Gastroesophageal sphincter (tissue), 3 donors: ENCODE data around the gene CHCT1.

Source experiments
- CTCF ChIP-seq, 4 experiments: fragments of 200-600 bp in 2 of 4; fragments of 450-650 bp in 2 of 4; sonication (generic) in 1 of 4; IDR thresholded peaks; one replicate each; pipeline ENCODE4 v1.5.1; 2017 to 2019; ENCODE audit warnings: antibody characterized with exemption in 4 of 4, mild to moderate bottlenecking in 2 of 4, moderate library complexity in 2 of 4
- EP300 ChIP-seq: sonication (generic); formaldehyde crosslinking; IDR thresholded peaks from one replicate; pipeline ENCODE4 v1.6.1; 2017; ENCODE audit warnings: antibody characterized with exemption, mild to moderate bottlenecking
- POLR2A ChIP-seq, 2 donors: fragments of 450-650 bp; IDR thresholded peaks; one replicate each; pipeline ENCODE4 v1.6.1; 2017; ENCODE audit warnings: antibody characterized with exemption in 2 of 2, mild to moderate bottlenecking in 2 of 2, moderate library complexity in 1 of 2

GRCh38 chr17:60395508-60396065 is 26.7 kb upstream of the CHCT1 start:
- TF ChIP-seq CTCF (IDR thresholded peaks at IDR 0.05) (no peak), POLR2A (IDR thresholded peaks at IDR 0.05) (no peak), EP300 (no peak)
